HEK293 (cell line): ENCODE measurements around the gene CTDSPL2.
A peak's percentile ranks its signal among the peaks of the same experiment; 100 is the strongest.

Source experiments
- CTCF ChIA-PET: fragments of 350-600 bp; formaldehyde crosslinking; extraction: SDS; loops from one replicate; lab custom pipeline; 2021; ENCODE audit warnings: antibody characterized with exemption; lab: Yijun Ruan, JAX
- POLR2A ChIA-PET: fragments of 300-600 bp; formaldehyde crosslinking; extraction: SDS; loops from one replicate; lab custom pipeline; 2020; ENCODE audit warnings: antibody characterized with exemption, inconsistent platforms; lab: Yijun Ruan, JAX
- H3K27ac ChIP-seq: fragments of 200-500 bp; sonication (Bioruptor generic); 2 replicates; pipeline ENCODE4 v1.5.1; 2014; ENCODE audit warnings: low read depth, low read length, control low read depth, inconsistent platforms; ENCODE audit errors: extremely low read depth
- H3K36me3 ChIP-seq, 2 experiments: fragments of 200-500 bp in 1 of 2; sonication (Bioruptor generic) in 1 of 2; 1 replicate in 1 of 2; 2 replicates in 1 of 2; pipeline ENCODE4 v1.5.1; 2014 to 2017; ENCODE audit warnings: inconsistent platforms in 2 of 2, low read length in 2 of 2; ENCODE audit not compliant: control insufficient read depth in 2 of 2, insufficient read depth in 1 of 2
- H3K4me1 ChIP-seq: fragments of 200-500 bp; sonication (Bioruptor generic); 2 replicates; pipeline ENCODE4 v1.5.1; 2014; ENCODE audit warnings: mild to moderate bottlenecking, low read length, inconsistent platforms; ENCODE audit not compliant: control insufficient read depth, insufficient read depth
- H3K4me3 ChIP-seq: 2 replicates; pipeline ENCODE4 v1.5.1; 2011; ENCODE audit warnings: low read depth, mild to moderate bottlenecking, control low read depth, low read length, moderate library complexity
- H3K9me3 ChIP-seq: fragments of 200-500 bp; sonication (Bioruptor generic); 2 replicates; pipeline ENCODE4 v1.5.1; 2014; ENCODE audit warnings: low read depth, low read length, inconsistent platforms; ENCODE audit not compliant: control insufficient read depth, insufficient read depth
- BCL11A ChIP-seq: fragments of 450-650 bp; formaldehyde crosslinking; IDR thresholded peaks from 2 replicates; pipeline ENCODE4 v1.5.1; 2016; ENCODE audit warnings: low read depth, missing biosample characterization, missing genetic modification characterization
- GLIS1 ChIP-seq: fragments of 450-650 bp; formaldehyde crosslinking; IDR thresholded peaks from 2 replicates; pipeline ENCODE4 v1.5.1; 2016; ENCODE audit warnings: missing biosample characterization, missing genetic modification characterization
- KLF7 ChIP-seq: fragments of 450-650 bp; formaldehyde crosslinking; IDR thresholded peaks from 2 replicates; pipeline ENCODE4 v1.5.1; 2016; ENCODE audit warnings: missing biosample characterization, missing genetic modification characterization, borderline replicate concordance
- OVOL3 ChIP-seq: fragments of 450-650 bp; formaldehyde crosslinking; IDR thresholded peaks from 2 replicates; pipeline ENCODE4 v1.5.1; 2016; ENCODE audit warnings: missing biosample characterization, missing genetic modification characterization
- SP2 ChIP-seq: fragments of 450-650 bp; formaldehyde crosslinking; IDR thresholded peaks from 2 replicates; pipeline ENCODE4 v1.5.1; 2016; ENCODE audit warnings: missing biosample characterization, missing genetic modification characterization
- YY1 ChIP-seq: fragments of 450-650 bp; formaldehyde crosslinking; IDR thresholded peaks from 2 replicates; pipeline ENCODE4 v1.5.1; 2018; ENCODE audit warnings: missing biosample characterization, missing genetic modification characterization
- ZEB2 ChIP-seq: fragments of 450-650 bp; formaldehyde crosslinking; IDR thresholded peaks from 2 replicates; pipeline ENCODE4 v1.5.1; 2016; ENCODE audit warnings: missing biosample characterization, missing genetic modification characterization
- ZFP41 ChIP-seq: fragments of 450-650 bp; formaldehyde crosslinking; IDR thresholded peaks from 2 replicates; pipeline ENCODE4 v1.5.1; 2016; ENCODE audit warnings: missing biosample characterization, missing genetic modification characterization, borderline replicate concordance
- ZNF133 ChIP-seq: fragments of 450-650 bp; formaldehyde crosslinking; IDR thresholded peaks from 2 replicates; pipeline ENCODE4 v1.5.1; 2016; ENCODE audit warnings: missing biosample characterization, missing genetic modification characterization
- ZNF302 ChIP-seq: fragments of 450-650 bp; formaldehyde crosslinking; IDR thresholded peaks from 2 replicates; pipeline ENCODE4 v1.5.1; 2016; ENCODE audit warnings: missing biosample characterization, missing genetic modification characterization, low read depth
- ZNF529 ChIP-seq: fragments of 450-650 bp; formaldehyde crosslinking; IDR thresholded peaks from 2 replicates; pipeline ENCODE4 v1.5.1; 2017; ENCODE audit warnings: missing genetic modification characterization, missing biosample characterization; ENCODE audit not compliant: insufficient replicate concordance
- ZNF561 ChIP-seq: fragments of 450-650 bp; IDR thresholded peaks from 2 replicates; pipeline ENCODE4 v1.5.1; 2018; ENCODE audit warnings: missing biosample characterization, missing genetic modification characterization, borderline replicate concordance
- ZNF629 ChIP-seq: fragments of 450-650 bp; formaldehyde crosslinking; IDR thresholded peaks from 2 replicates; pipeline ENCODE4 v1.5.1; 2017; ENCODE audit warnings: missing biosample characterization, missing genetic modification characterization
- ZNF701 ChIP-seq: fragments of 450-650 bp; formaldehyde crosslinking; IDR thresholded peaks from 2 replicates; pipeline ENCODE4 v1.5.1; 2016; ENCODE audit warnings: missing biosample characterization, missing genetic modification characterization
- ZSCAN16 ChIP-seq: fragments of 450-650 bp; formaldehyde crosslinking; IDR thresholded peaks from 2 replicates; pipeline ENCODE4 v1.5.1; 2016; ENCODE audit warnings: missing biosample characterization, missing genetic modification characterization
- TF ChIP-seq, protein P1 (sequence below): fragments of 450-650 bp; formaldehyde crosslinking; conservative IDR thresholded peaks from 2 replicates; pipeline ENCODE4 v1.5.1; 2016; ENCODE audit warnings: low read depth, missing biosample characterization, missing genetic modification characterization
- TF ChIP-seq, protein P2 (sequence below): fragments of 450-650 bp; formaldehyde crosslinking; IDR thresholded peaks from 2 replicates; pipeline ENCODE4 v1.5.1; 2016; ENCODE audit warnings: missing biosample characterization, missing genetic modification characterization
- TF ChIP-seq, protein P3 (sequence below): fragments of 450-650 bp; formaldehyde crosslinking; IDR thresholded peaks from 2 replicates; pipeline ENCODE4 v1.5.1; 2016; ENCODE audit warnings: missing biosample characterization, missing genetic modification characterization
- TF ChIP-seq, protein P4 (sequence below): fragments of 450-650 bp; formaldehyde crosslinking; IDR thresholded peaks from 2 replicates; pipeline ENCODE4 v1.5.1; 2016; ENCODE audit warnings: missing biosample characterization, missing genetic modification characterization, low read depth

CTDSPL2 gene

DNA sequence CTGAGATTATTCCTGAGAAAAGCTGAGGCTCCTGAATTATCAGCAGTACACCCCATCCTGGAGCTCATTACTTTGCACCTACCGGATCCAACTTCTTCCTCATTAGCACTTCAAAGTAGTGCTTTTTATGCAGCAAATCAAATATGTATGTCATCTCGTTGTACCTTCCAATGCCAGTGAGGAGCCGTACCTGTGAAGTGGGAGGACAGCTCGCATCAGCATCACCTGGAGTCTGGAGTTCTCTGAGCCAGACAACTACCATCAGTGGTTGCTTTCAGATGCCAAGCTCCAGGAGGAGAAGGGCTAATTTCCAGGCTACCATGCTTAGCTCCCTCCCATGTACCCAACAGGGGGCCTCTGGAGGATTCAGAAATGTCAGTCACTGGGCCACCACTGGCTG is 141.9 kb downstream of the CTDSPL2 start (continued):
- TF ChIP-seq, protein P1, sequence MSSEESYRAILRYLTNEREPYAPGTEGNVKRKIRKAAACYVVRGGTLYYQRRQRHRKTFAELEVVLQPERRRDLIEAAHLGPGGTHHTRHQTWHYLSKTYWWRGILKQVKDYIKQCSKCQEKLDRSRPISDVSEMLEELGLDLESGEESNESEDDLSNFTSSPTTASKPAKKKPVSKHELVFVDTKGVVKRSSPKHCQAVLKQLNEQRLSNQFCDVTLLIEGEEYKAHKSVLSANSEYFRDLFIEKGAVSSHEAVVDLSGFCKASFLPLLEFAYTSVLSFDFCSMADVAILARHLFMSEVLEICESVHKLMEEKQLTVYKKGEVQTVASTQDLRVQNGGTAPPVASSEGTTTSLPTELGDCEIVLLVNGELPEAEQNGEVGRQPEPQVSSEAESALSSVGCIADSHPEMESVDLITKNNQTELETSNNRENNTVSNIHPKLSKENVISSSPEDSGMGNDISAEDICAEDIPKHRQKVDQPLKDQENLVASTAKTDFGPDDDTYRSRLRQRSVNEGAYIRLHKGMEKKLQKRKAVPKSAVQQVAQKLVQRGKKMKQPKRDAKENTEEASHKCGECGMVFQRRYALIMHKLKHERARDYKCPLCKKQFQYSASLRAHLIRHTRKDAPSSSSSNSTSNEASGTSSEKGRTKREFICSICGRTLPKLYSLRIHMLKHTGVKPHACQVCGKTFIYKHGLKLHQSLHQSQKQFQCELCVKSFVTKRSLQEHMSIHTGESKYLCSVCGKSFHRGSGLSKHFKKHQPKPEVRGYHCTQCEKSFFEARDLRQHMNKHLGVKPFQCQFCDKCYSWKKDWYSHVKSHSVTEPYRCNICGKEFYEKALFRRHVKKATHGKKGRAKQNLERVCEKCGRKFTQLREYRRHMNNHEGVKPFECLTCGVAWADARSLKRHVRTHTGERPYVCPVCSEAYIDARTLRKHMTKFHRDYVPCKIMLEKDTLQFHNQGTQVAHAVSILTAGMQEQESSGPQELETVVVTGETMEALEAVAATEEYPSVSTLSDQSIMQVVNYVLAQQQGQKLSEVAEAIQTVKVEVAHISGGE, result no peak
- TF ChIP-seq, protein P2, sequence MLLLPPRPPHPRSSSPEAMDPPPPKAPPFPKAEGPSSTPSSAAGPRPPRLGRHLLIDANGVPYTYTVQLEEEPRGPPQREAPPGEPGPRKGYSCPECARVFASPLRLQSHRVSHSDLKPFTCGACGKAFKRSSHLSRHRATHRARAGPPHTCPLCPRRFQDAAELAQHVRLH (tag by site-specific recombination), result no peak
- TF ChIP-seq BCL11A, result no peak
- TF ChIP-seq OVOL3 (tag by site-specific recombination), result no peak
- TF ChIP-seq KLF7 (tag by site-specific recombination), result no peak
- TF ChIP-seq, all 188 proteins: peak for 0

DNA sequence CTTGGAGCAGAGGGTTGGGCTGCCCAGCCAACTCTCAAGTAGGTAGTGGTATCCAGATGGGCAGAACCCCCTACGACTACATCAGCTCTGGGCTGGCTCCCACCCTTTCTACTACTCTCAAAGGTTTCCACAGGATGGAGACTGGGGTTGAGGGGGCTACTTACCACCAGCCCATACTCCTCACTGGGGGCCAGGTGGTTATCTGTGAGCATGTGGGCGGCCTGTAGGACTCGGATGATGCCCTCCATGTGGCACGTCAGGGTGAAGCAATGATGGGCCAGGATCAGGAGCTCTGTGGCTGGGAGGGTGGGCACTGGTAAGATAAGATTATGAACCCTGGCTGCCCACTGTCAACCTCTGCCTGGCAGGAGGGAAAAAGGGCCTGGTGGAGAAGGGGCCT is 142.9 kb downstream of the CTDSPL2 start:
- POLR2A ChIA-PET, result no interaction called here
- CTCF ChIA-PET, result interaction anchor here (0.6 to 2.3 kb wide), 2 partner anchors 8 to 22 kb away, joined by 3 to 11 read pairs; no protein-coding TSS in a partner anchor

DNA sequence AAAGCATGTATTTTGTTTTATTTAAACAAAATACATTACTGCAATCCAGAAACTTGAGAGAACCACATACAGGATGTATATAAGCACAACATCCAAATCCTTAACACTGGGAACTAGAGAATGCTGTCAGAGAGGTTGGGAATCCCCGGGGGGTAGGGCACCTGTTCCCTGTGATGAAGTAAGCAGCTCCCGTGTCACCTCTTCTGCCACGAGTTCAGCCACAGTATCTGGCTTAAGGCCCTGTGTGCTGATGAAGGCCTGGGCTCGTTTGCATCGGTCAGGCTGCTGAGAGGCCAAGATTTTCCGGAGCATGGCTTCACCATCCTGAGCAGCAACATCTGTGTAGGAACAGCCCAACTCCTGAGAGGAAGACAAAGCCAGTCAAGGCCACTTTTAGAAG is 146.0 kb downstream of the CTDSPL2 start:
- Histone ChIP-seq H3K9me3 (no peaks in the 10 kb centered on the region), H3K4me3 (no peak overlapping the region)
- TF ChIP-seq GLIS1 (tag by site-specific recombination), result peak; percentile 23; the same call in 1 of the 2 replicates
- TF ChIP-seq OVOL3 (tag by site-specific recombination), result no peak
- TF ChIP-seq, all 188 proteins: peak for 1
- Histone ChIP-seq H3K27ac (no peak overlapping the region), H3K36me3 (peaks cover 0 to 30% of the 10 kb centered on the region in 2 experiments; a peak in 2 of 3 replicates), H3K4me1 (no peaks in the 10 kb centered on the region)
- ChIA-PET CTCF (interaction anchor here (0.7 kb wide), 1 partner anchor 140 kb away, joined by 3 read pairs; no protein-coding TSS in a partner anchor), POLR2A (interaction anchor here (0.6 kb wide), 1 partner anchor 14 kb away, joined by 3 read pairs; no protein-coding TSS in a partner anchor)

More for the DNA sequence above, 142.9 kb downstream of the CTDSPL2 start:
- Histone ChIP-seq H3K4me3 (no peak overlapping the region), H3K4me1 (no peaks in the 10 kb centered on the region), H3K36me3 (peaks cover 0 to 49% of the 10 kb centered on the region in 2 experiments; a peak in 2 of 3 replicates), H3K9me3 (no peaks in the 10 kb centered on the region), H3K27ac (no peak overlapping the region)
- TF ChIP-seq ZNF701 (tag by site-specific recombination), result no peak

DNA sequence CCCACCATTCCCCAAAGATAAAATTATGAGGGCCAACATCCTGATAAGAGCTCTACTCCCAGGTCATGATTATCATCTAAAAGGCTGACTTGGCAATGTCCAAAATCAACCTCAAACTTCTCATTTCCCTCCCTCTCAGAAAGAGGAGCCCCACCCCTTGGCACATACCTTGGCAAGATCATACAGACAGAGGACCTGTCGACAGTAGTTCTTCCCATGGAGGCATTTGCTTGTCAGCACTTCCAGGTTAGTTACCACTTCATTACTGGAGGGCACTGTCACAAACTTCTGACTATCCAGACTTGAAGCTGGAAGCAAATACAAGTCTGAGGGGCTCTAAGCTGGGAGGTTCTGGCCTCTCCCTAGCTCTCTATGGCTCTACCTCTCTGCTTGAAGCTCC is 147.3 kb downstream of the CTDSPL2 start:
- no peak overlapping the region for H3K27ac ChIP-seq
- no peak for TF ChIP-seq ZNF629 (tag by site-specific recombination)
- no peak for TF ChIP-seq GLIS1 (tag by site-specific recombination)
- no peak for TF ChIP-seq ZFP41 (tag by site-specific recombination)
- no peak for TF ChIP-seq SP2 (tag by site-specific recombination)
- TF ChIP-seq, protein P3, sequence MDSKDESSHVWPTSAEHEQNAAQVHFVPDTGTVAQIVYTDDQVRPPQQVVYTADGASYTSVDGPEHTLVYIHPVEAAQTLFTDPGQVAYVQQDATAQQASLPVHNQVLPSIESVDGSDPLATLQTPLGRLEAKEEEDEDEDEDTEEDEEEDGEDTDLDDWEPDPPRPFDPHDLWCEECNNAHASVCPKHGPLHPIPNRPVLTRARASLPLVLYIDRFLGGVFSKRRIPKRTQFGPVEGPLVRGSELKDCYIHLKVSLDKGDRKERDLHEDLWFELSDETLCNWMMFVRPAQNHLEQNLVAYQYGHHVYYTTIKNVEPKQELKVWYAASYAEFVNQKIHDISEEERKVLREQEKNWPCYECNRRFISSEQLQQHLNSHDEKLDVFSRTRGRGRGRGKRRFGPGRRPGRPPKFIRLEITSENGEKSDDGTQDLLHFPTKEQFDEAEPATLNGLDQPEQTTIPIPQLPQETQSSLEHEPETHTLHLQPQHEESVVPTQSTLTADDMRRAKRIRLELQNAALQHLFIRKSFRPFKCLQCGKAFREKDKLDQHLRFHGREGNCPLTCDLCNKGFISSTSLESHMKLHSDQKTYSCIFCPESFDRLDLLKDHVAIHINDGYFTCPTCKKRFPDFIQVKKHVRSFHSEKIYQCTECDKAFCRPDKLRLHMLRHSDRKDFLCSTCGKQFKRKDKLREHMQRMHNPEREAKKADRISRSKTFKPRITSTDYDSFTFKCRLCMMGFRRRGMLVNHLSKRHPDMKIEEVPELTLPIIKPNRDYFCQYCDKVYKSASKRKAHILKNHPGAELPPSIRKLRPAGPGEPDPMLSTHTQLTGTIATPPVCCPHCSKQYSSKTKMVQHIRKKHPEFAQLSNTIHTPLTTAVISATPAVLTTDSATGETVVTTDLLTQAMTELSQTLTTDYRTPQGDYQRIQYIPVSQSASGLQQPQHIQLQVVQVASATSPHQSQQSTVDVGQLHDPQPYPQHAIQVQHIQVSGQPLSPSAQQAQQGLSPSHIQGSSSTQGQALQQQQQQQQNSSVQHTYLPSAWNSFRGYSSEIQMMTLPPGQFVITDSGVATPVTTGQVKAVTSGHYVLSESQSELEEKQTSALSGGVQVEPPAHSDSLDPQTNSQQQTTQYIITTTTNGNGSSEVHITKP (tag by site-specific recombination), result no peak
- TF ChIP-seq ZEB2 (tag by site-specific recombination), result no peak
- no peak for TF ChIP-seq ZNF302 (tag by site-specific recombination)
- TF ChIP-seq YY1 (tag by site-specific recombination), result no peak
- TF ChIP-seq ZSCAN16 (tag by site-specific recombination), result no peak
- no peak for TF ChIP-seq ZNF561 (tag by site-specific recombination)
- TF ChIP-seq ZNF529 (tag by site-specific recombination), result no peak
- TF ChIP-seq ZNF133, result no peak
- TF ChIP-seq, protein P4, sequence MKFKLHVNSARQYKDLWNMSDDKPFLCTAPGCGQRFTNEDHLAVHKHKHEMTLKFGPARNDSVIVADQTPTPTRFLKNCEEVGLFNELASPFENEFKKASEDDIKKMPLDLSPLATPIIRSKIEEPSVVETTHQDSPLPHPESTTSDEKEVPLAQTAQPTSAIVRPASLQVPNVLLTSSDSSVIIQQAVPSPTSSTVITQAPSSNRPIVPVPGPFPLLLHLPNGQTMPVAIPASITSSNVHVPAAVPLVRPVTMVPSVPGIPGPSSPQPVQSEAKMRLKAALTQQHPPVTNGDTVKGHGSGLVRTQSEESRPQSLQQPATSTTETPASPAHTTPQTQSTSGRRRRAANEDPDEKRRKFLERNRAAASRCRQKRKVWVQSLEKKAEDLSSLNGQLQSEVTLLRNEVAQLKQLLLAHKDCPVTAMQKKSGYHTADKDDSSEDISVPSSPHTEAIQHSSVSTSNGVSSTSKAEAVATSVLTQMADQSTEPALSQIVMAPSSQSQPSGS (tag by site-specific recombination), result no peak
- TF ChIP-seq, all 188 proteins: peak for 0
- Histone ChIP-seq H3K4me3 (no peak overlapping the region), H3K9me3 (no peaks in the 10 kb centered on the region), H3K36me3 (peaks cover 3 to 23% of the 10 kb centered on the region in 2 experiments; a peak in 2 of 3 replicates), H3K4me1 (no peaks in the 10 kb centered on the region)
- CTCF ChIA-PET, result interaction anchor here (0.5 kb wide), 1 partner anchor 151 kb away, joined by 4 read pairs; no protein-coding TSS in a partner anchor
- POLR2A ChIA-PET, result no interaction called here
